Psoas muscle (tissue), 8 donors: ENCODE data around the gene C11orf21. TPM values are rescaled to one million over a fixed set of nuclear protein-coding genes. Genes with fewer than 3 reads are reported as not detected.

ENCODE experiments used
- ATAC-seq, 4 donors: fragments of 200-7000 bp; cut with Tn5 transposase; one replicate each; pipeline ENCODE4 v1.9.1; 2020; ENCODE audit warnings: moderate library complexity in 3 of 4, mild to moderate bottlenecking in 2 of 4
- DNase-seq, 2 donors: peaks; one replicate each; pipeline ENCODE4 v3.0.0-alpha.2; 2020
- H3K27ac ChIP-seq: fragments of 200-600 bp; one replicate; pipeline ENCODE4 v1.8.0; 2022
- H3K27me3 ChIP-seq, 3 donors: fragments of 200-600 bp in 1 of 3; one replicate each; pipeline versions ENCODE4 v1.6.1 to v1.8.0; 2013 to 2022; ENCODE audit warnings: low read length in 2 of 3, mild to moderate bottlenecking in 2 of 3, moderate library complexity in 1 of 3; ENCODE audit not compliant: insufficient read depth in 3 of 3
- H3K36me3 ChIP-seq, 2 donors: fragments of 200-600 bp in 1 of 2; one replicate each; pipeline versions ENCODE4 v1.6.1 to v1.8.0; 2013 to 2022; ENCODE audit warnings: low read depth in 1 of 2, mild to moderate bottlenecking in 1 of 2, moderate library complexity in 1 of 2; ENCODE audit not compliant: insufficient read depth in 1 of 2
- H3K4me1 ChIP-seq: fragments of 200-600 bp; one replicate; pipeline ENCODE4 v1.8.0; 2022
- H3K4me3 ChIP-seq: fragments of 200-600 bp; one replicate; pipeline ENCODE4 v1.8.0; 2022; ENCODE audit warnings: mild to moderate bottlenecking
- H3K9me3 ChIP-seq: fragments of 200-600 bp; one replicate; pipeline ENCODE4 v1.8.0; 2022
- WGBS, 3 donors: extraction: QIAGEN DNeasy Blood & Tissue Kit; methylation state at CpG; one replicate each; pipeline versions ENCODE4 v1.1.6 to v1.1.7; 2013; 5-methylcytosine and 5-hydroxymethylcytosine counted together
- intact Hi-C, 2 donors: fragments of 100-400 bp; cut with DNase I; formaldehyde crosslinking; loops; one replicate each; pipeline versions ENCODE4 v1.11.0 to v1.14.2; 2022
- polyA plus RNA-seq, 3 donors: library from polyadenylated mRNA; stranded (reverse); fragments of 200-250 nt; gene quantifications; one replicate each; pipeline ENCODE4 v1.2.3, GENCODE V29; 2013
- total RNA-seq, 4 donors: library from RNA; stranded (reverse); fragmentation: NEBNext Ultra II Directional in 2 of 4; extraction: Animal tissue kit (Norgen Biotek cat#: 25700) in 2 of 4; gene quantifications; one replicate each; pipeline versions ENCODE4 v1.2.1 to v1.2.4, GENCODE V29; 2021 to 2023
- TF ChIP-seq, protein P1 (sequence below): fragments of 200-600 bp; IDR thresholded peaks from one replicate; pipeline ENCODE4 v1.8.0; 2022; ENCODE audit warnings: antibody characterized with exemption
- donor health status: healthy with polysubstance abuse.
- donor health status: DM: no; HTN: no; CAD: no; lungs with moderate emphysema.
- donor health status: Bipolar disorder and iron deficiency.
- donor health status: healthy.
- donor health status: DM: yes; HTN: yes; CAD: no.
- donor health status: DM: no; HTN: no; CAD: no.
- donor health status: DM: no; HTN: no; CAD: no.
- donor health status: DM: yes; HTN: yes; CAD: no.

C11orf21 gene
- total and polyA plus RNA-seq, 7 donors = 0.04 to 0.40 (median 0.20) TPM; not detected in 1

DNA sequence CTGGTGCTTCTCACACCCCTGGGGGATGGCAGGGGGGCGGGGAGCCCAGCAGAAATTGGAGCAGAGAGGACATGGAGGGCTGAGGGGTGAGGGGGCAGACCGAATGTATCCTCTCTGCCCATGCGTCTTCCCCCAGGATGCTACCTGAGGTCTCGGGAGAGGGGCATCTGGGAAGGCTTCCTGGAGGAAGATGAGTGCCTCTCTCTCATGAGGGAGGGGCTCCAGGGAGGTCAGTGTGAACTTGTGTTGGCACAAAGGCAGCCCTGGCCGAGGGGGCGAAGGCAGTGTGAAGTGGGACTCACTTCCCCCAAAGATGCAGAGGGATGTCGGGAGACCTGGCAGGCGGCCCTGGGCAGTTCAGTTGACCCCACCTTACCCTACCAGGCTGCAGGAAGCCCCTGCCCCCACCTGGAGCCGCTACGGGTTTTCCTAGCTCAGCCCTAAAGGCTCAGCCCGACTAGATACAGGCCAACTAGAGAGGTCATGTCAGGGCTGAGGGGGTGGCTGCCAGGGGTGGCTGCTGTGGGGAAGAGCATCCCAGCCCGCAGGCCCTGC lies 41.7 kb downstream of the C11orf21 start:
- ATAC-seq = no peak
- H3K4me1 ChIP-seq = no peaks in the 10 kb centered on the region
- 55 to 59% (median 56%) methylated on average over 10 to 12 of the region's 12 CpGs for WGBS, 3 donors

DNA sequence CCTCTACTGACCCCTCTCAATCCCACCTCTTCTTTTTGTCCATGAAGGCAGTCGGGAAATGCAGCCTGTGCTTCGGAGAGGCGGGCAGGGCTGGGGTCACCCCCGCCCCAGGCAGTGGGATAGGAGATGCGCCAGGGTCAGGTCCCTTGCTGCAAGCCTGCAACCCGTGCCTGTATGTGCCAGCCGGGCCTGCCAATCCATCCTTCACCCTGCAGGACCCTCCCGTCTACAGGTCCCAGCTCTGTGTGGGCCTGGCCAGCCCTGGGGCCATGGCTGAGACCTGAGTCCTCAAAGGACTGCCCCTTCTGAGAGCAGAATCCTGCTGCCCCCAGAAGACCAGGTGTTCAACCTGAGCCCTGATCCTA lies 42.3 kb downstream of the C11orf21 start:
- peaks cover 0 to 49% (median 6%) of the 10 kb centered on the region in 3 donors for H3K27me3 ChIP-seq
- H3K27ac ChIP-seq = no peak overlapping the region
- intact Hi-C loops = no loop called here
- no peaks in the 10 kb centered on the region for H3K9me3 ChIP-seq
- H3K36me3 ChIP-seq = no peaks in the 10 kb centered on the region
- no peak for DNase-seq
- TF ChIP-seq, protein P1, sequence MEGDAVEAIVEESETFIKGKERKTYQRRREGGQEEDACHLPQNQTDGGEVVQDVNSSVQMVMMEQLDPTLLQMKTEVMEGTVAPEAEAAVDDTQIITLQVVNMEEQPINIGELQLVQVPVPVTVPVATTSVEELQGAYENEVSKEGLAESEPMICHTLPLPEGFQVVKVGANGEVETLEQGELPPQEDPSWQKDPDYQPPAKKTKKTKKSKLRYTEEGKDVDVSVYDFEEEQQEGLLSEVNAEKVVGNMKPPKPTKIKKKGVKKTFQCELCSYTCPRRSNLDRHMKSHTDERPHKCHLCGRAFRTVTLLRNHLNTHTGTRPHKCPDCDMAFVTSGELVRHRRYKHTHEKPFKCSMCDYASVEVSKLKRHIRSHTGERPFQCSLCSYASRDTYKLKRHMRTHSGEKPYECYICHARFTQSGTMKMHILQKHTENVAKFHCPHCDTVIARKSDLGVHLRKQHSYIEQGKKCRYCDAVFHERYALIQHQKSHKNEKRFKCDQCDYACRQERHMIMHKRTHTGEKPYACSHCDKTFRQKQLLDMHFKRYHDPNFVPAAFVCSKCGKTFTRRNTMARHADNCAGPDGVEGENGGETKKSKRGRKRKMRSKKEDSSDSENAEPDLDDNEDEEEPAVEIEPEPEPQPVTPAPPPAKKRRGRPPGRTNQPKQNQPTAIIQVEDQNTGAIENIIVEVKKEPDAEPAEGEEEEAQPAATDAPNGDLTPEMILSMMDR = no peak
- ATAC-seq = no peak
- H3K4me3 ChIP-seq = no peak overlapping the region
- 78 to 84% (median 81%) methylated on average over 8 of the region's 8 CpGs for WGBS, 3 donors
- no peaks in the 10 kb centered on the region for H3K4me1 ChIP-seq

More for the DNA sequence above, 41.7 kb downstream of the C11orf21 start:
- no peaks in the 10 kb centered on the region for H3K36me3 ChIP-seq
- DNase-seq = peak in 1 of 2 donors; percentile 23
- no peak overlapping the region for H3K4me3 ChIP-seq
- H3K27ac ChIP-seq = no peak overlapping the region
- H3K9me3 ChIP-seq = no peaks in the 10 kb centered on the region
- intact Hi-C loops = no loop called here
- H3K27me3 ChIP-seq = peaks cover 0 to 49% (median 6%) of the 10 kb centered on the region in 3 donors
- TF ChIP-seq, protein P1 = no peak

DNA sequence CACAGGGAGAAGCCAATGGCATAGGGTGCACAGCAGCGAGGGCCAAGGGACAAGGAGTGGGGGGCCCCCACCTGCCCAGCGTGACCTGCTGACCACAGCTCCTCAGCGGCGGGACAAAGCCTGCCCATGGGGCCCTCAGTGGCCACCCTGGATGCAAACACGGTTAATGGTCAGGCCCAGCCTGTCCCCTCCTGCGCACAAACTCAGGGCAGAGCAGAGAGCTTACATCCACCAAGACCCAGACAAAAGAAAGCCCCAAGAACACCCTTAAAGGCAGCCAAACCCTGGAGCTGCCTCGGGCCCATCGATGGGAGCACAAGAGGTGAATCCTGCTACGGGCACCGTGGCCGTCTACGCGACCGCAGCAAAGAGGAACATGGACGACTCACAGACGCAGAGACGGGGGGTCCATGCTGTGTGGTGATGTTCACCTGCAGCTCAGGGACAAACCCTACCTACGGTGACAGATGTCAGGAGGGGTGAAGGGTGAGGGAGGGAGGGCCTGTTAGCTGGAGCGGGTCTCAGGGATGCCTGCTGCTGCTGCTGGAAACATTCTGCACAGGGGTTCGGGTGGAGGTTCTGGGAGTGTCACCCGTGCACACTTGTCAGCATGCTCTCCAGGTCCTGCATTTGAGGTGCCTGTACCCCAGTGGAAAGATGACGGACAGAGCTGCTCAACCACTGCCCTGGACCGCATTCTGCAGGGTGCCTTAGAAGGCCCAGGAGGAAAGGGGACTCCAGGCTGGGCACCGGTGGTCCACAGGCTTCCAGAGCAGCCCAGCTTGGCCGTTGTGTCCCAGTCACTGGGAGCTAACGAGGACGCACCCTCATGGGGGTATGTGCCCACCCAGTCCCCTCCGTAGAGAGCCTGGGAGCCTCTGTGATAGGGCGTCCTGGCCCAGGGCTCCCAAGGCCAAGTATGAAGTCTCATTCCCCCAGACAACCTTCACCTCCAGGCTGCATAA lies 42.9 kb downstream of the C11orf21 start:
- 82 to 90% (median 85%) methylated on average over 29 of the region's 29 CpGs for WGBS, 3 donors
- ATAC-seq = no peak
- intact Hi-C loops = no loop called here

DNA sequence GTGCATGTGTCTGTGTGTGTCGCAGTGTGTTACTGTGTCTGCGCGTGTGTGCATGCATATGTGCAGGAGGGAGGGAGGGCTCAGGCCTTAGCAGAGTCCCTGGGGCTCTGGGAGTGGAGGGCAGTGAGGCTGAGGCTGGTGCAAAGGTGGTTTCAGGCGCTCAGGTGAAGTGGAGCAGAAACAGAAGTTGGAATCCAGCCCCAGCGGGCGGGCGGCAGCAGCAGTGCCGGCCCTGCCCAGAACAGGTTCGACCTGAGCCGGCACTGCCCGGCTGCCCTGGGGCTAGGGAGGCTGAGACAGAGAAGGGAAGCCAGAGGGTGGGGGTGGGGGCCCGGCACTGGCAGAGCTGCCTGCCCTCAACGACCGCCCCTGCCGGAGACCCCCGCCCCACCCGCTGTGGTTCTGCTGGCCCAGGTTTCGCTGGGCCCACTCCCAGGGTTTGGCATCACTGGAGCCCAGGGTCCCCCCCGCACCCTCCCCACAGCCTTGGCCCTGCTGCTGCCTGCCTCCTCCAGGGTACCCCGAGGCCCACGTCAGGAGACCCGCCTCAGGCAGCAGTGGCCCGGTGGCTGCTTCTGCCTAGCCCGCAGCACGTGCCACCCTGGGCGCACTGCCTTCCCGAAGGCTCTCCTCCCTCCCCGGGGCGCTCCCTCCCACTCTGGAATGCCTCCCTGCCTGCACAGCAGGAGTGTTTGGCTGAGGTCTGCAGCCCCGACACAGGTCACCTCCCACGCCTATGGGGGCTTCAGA lies 44.6 kb downstream of the C11orf21 start:
- Histone ChIP-seq H3K27ac (no peak overlapping the region), H3K4me1 (no peaks in the 10 kb centered on the region), H3K36me3 (no peaks in the 10 kb centered on the region), H3K27me3 (peaks cover 0 to 33% (median 6%) of the 10 kb centered on the region in 3 donors), H3K9me3 (no peaks in the 10 kb centered on the region), H3K4me3 (no peak overlapping the region)
- DNase-seq = peak in 1 of 2 donors; percentile 48
- WGBS, 3 donors = 87 to 88% (median 88%) methylated on average over 23 to 31 of the region's 31 CpGs
- TF ChIP-seq, protein P1 = no peak
- intact Hi-C loops = no loop called here
- no peak for ATAC-seq

More for the DNA sequence above, 42.9 kb downstream of the C11orf21 start:
- Histone ChIP-seq H3K4me1 (no peaks in the 10 kb centered on the region), H3K27ac (no peak overlapping the region), H3K36me3 (no peaks in the 10 kb centered on the region), H3K27me3 (peaks cover 0 to 46% (median 6%) of the 10 kb centered on the region in 3 donors), H3K4me3 (no peak overlapping the region), H3K9me3 (no peaks in the 10 kb centered on the region)
- TF ChIP-seq, protein P1 = no peak
- DNase-seq = peak in 1 of 2 donors; percentile 37
